Inflammatory macrophage treated with lipopolysaccharide for 4 hours (primary cell): ENCODE data around the gene GAB2.

Source experiments
- DNase-seq: peaks from one replicate; pipeline ENCODE4 v3.0.0-alpha.2; 2020

GAB2 gene

DNA sequence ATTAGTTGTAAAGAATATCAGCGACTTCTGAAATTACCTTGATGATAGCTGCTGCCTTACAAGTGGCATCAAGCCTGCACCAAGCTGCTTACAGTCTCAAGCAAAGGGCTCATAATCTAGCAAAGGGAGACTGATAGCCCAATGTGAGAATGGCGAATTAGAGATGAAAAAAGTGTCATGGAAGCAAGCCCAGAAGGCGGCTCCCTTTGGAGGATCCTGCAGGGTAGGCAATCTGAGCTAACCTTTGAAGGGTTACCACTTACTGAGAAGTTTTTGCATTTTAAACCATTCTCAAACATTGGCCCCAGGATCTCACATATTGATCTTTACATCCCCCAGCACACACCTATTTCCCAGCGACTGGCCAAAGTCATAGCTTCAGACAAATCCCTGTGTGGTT, 18.5 kb downstream of the GAB2 start:
- DNase-seq, result no peak

DNA sequence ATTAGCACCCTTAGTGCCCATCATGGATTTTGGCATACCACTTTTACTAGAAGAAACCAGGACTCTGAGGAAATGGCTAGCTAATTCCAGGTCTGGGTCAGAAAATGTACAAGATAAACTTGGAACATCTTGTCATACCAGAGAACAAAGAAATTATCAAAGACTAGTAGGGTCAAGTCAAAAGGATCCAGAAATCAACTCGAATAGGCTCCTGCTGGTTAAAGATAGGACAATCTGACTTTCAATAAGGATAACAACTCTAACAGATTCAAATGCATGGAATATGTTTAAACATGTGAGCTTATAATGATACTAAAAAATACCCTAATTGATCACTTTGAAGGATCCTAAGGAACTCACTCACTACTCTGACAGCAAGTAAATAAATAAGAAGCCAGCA, 18.9 kb downstream of the GAB2 start:
- no peak for DNase-seq

DNA sequence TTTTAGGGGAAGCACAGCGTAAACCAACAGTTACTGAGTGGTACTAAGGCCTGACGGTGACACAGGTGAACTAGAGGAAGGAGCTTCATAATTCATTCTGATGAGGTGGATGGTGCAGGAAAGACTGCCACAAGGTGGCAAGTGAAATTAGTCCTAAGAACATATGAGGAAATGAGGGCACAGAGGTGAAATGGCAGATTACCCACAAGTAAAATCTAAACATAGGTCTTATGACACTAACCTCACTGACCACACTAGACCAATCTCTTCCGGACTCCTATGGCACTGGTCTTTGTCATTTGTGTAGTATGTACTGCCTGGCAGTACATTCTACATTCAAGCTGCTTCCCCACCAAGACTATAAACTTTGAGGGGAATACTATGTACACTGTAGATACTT, 20.2 kb downstream of the GAB2 start:
- DNase-seq, result peak; percentile 56

DNA sequence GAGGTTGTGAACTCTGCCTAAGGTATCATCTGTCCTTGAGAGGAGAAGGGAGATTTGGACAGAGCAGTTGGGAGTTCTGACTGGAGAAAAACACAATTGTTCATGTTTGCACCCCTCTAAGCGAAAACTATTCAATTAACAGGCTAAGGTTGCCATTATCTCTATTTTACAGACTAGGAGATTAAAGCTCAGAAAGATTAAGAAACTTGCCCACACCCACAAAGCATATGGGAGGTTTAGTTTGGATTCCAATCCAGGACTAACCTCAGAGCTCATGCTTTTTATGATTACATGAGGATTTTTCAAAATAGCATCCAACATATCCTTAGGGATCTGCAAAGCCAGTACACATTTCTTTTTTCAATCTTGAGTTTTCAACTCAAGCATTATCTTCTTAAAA, 22.0 kb downstream of the GAB2 start:
- DNase-seq, result no peak

DNA sequence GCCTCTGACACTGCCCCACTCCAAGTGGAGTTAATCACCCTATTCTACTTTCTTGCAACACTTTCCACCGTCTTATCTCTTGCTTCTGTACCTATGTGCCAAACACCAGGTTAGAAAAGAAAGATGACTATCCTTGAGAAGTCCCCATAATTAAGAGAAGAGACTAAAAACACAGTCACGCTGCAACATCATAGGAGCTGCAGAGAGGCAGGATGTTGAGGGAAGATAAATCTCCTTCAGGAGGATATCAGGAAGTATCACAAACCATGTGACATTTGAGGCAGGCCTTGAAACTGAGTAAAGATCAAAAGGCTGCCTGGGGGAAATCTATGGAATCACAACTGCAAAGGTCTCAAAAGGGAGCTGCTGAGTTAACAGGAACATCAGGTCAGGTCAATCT, 24.8 kb downstream of the GAB2 start:
- no peak for DNase-seq

DNA sequence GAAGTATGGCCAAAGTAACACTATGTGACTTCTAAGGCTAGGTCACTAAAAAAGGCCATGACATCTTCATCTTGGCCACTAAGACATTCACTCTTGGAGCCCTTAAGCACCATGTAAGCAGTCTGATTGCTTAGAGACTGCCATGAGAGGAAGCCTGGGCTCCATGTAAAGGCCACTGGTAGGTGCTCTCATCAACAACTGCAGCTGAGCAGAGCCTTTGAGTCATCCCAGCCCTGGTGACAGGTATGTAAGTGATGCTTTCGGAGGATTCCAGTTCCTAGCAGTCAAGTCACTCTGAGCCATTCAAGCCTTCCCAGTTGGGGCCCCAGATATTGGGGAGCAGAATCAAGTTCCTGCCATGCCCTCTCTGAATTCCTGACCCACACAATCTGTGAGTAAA, 26.2 kb downstream of the GAB2 start:
- no peak for DNase-seq

DNA sequence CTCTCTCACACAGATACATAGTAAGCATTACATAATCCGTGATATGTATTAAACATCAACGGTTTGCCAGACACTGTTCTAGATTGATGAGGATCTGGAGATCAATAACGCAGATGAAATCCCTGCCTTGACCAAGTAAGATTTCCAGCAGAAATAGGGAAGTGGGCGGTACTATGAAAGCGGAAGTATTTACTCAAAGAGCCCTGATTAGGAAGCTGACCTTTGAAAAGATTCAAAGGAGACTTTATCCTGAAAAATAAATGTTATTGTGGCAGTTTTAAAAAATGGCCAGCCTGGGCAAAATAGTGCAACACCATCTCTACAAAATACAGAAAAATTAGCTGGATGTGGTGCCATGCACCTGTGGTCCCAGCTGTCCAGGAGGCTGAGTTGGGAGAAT, 26.8 kb downstream of the GAB2 start:
- peak; percentile 78 for DNase-seq

DNA sequence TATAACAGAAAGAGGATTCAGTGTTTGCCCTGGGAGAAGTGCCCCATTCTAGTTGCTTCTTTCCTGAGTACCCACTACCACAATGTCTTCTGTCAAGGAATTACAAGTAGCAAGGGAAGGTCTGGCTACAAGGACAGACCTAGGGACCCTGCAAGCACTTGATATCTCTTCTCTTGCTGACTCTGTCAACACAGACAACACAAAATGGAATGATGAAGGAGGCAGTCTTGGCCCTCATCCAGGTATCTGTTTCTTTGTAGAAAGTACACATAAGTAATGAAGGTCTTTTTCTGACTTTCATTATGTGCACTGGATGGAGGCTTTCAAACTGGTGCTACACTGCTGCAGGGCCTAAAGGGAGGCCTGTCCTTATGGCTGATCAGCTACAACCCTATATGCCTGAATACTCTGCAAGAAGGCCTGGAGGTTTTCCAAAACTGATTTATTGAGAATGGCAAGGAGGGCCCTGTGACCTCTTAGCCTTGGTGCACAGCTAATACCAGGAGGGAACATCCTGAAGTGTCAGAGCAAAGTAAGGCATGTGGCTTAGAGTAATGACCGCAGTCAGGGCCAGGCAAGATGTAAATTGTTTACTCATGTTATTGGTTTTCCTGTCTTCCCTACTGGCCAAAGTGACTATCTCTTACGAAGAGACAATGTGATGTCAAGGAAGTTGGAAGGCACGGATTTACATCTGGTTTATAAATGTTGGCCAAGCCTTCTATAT, 31.2 kb downstream of the GAB2 start:
- DNase-seq, result no peak

DNA sequence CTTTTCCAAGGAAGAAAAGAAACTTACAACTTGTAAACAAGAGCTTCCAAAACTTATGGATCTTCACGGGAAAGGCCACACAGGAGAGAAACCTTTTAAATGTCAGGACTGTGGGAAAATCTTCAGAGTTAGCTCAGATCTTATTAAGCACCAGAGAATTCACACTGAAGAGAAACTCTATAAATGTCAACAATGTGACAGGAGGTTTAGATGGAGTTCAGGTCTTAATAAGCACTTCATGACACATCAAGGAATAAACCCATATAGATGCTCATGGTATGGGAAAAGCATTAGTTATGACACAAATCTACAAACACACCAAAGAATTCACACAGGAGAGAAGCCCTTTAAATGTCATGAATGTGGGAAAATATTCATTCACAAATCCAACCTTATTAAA, 32.4 kb downstream of the GAB2 start:
- no peak for DNase-seq

DNA sequence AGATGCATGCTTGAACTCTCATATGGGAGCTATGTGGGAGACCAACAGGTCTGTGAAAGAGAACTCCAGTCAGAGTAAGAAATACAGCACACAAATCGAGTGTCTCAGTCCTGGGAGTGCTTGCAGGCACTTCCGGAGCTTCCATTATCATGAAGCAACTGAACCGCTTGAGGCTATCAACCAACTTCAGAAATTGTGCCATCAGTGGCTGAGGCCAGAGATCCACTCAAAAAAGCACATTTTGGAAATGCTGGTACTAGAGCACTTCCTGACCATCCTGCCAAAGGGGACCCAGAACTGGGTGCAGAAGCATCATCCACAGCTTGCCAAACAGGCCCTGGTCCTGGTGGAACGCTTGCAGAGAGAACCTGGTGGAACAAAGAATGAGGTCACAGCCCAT, 33.4 kb downstream of the GAB2 start:
- DNase-seq, result no peak

DNA sequence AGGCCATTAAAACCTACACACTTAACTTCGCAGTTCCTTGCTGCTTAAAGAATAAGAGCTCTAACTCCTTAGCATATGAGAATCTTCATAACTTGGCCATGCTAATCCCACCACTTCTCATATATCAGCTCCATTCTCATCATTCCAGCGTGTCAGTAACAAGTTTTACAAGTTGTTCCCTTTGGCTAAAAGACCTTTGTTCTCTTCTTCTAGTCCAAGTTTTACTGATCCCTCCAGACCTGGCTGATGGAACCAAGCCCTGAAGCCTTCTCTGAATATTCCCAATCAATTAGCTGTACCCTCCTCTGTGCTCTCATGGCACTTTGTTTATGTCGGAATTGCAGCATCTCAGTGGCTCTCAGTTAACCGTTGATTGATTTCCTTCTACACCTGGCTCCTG, 35.8 kb downstream of the GAB2 start:
- no peak for DNase-seq

DNA sequence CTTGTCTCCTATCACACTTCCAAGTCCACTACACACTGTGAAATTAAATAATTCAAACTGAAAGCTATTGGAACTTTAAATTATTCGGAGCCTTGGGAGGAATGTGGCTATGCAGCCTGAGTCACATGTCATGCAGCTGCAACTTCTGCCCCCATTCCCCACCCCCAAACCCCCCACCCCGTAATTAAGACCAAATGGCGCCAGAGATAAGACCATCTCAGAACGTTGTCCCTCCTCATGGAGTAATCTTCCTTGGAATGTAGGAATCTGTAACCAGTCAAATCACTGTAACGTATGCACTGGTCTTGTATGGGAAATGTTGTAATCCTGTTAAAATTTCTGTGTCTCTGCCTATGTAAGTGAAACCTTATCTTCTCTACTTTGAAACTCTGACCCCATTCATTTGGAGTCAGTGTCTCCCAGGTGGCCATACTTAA, 37.0 kb downstream of the GAB2 start:
- DNase-seq, result no peak

DNA sequence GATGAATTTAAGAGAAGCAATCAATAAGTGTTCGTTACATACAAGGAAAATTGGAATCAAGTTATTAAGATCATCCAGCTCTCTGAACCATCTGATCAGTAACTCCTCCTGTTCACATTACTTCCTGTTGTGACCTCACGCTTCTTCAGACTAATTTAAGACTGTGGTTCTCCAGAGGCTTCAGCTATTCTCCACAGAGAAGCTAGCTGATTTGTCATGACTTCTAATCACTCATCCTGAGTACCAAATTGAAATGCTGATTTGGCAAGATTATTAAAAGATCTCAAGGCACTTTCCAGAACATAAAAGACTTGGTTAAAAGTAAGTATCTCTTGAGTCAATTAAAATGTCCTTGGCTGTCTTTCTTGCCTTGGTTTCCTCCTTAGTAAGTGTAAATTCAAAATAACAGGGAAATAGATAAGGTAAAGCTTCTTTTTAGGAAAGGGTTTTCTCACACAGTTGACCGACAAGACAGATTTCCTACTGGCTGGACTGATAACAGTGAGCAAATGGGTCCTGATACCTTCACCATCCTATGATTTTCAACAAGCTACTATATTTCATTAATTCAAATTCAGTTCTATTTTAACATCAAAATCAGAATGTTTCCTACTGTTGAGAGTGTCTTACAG, 38.5 kb downstream of the GAB2 start:
- peak; percentile 57 for DNase-seq

DNA sequence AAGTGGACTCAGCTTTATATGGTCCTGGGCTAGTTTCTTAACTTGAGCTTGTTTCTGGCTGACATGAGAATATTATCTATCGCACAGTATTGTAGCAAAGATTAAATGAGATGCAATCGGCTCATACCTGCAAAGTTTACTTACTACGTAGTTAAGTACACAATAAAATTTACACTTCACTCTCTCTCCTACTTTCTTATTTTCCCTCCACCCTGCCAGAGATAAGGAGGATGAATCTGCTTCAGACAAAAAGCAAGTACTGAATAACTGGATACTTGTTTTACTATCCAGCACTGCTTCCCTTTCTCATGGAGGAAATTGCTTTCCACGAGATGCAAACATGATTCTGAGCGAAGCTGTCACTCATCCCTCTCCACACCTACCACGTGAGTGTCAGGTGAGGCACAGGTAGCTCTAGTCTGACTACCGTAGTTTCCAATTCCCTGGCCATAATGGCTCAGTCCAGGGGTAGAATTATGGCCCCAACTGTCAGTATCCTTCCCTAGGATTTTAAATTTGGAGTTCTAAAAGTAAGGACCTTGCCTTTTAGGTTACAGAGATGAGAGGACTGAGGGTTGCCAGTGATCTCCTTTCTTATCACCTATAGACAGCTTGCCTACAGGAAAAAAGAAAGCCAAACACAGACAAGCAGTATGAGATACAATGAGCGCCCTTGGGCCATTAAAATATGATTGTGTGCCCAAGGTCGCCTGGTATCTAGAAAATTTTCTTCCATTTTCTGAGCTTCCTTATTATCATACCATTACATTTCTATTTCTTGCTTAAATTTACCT, 39.8 kb downstream of the GAB2 start:
- no peak for DNase-seq

DNA sequence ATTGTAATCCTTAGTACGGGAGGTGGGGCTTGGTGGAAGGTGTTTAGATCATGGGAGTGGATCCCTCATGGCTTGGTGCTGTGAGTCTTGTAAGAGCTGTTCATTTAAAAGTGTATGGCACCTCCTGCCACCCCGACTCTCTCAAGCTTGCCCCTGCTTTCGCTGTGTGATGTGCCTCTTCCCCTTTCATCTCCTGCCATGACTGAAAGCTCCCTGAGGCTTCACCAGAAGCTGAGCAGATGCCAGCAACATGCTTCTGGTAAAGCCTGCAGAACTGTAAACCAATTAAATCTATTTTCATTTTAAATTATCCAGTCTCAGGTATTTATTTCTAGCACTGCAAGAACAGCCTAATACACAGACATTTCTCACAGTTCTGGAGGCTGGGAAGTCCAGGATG, 40.8 kb downstream of the GAB2 start:
- no peak for DNase-seq

DNA sequence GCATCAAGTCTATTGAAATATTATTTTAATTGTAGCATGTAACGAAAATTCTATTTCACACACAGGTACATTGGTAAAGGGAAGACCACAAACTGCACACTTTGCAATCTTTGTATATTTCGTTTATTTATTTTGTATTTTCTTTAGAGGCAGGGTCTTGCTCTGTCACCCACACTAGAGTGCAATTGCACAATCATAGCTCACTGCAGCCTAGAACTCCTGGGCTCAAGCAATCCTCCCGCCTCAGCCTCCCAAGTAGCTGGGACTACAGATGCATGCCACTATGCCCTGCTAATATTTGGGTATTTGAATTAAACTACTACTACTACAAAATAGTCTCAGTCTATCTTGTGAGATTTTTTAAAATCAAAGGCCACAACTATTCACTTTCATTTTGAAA, 42.7 kb downstream of the GAB2 start:
- no peak for DNase-seq

DNA sequence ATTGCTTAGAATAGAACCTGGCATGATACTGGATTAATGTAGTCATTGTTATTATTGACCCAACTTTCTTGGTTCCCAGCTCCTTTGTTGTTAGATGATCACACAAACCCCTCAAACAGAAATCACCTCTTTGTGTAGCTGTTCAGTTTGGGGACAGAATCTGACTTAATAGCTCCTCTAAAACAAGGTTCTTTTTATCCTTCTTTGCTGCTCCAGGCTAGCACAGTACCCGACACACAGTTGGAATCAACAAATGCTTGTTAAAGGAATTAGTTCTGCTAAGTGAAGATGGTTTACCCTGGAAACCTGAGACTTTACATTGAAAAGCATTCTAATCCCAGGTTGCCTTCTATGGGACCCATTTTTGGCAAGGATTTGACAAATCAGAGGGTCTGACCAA, 43.9 kb downstream of the GAB2 start:
- no peak for DNase-seq

DNA sequence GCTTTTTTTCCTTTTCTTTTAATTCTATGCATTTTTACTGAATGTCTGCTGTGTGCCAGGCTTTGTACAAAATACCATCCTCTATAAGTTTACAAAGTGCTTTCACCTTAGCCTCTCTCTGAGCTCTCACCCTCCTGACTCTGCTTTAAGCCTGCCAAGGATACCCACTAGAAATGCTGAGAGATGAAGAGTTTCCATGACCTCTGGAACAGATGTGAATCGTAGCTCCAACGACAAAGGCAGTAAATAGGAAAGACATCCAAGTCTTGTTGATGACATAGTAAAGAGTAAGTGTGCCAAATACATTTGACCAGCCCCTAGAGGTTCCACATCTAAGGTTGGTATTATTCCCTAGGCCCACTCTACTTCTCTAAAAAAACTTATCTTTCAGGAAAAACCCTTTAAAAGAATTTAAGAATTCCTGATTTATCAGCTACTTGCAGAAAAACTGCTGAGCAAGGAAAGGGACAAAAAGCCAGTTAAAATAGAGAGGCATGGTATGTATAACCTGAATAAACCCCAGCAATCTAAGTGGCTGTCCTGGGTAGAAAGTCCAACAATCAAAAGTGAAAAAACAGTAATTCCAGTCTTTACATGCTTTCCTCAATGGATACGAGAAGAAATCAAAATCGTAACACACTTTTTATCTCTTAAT, 45.4 kb downstream of the GAB2 start:
- DNase-seq, result no peak

DNA sequence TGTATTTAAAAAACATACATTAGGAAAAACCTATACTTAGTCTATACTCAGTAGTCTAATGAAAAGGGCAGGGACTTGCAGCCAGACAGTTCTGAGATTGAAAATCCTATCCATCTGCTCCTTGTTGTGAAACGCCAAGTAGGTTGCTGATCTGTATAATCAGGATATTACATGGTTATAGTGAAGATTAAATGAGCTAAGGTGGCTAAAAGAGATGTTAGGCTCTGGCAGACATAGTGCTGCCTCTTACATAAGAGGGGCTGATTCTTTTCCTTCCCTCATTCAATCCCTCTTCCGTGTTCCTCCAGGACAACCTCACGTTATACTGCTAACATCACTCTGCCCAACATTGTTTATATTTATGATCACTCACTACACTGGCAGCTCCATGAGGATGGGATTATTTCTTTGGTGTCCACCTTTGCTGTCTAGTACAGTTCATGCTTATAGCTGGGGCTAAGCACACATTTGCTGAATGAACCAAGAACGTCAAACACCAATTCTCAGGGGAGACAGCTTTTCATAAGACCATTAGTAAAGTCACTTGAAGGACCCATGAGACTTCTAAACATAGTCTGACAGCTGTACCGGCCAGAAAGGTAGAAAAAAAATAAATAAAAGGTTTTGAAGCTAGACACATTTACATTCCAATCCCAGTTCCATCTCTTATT, 46.3 kb downstream of the GAB2 start:
- no peak for DNase-seq

DNA sequence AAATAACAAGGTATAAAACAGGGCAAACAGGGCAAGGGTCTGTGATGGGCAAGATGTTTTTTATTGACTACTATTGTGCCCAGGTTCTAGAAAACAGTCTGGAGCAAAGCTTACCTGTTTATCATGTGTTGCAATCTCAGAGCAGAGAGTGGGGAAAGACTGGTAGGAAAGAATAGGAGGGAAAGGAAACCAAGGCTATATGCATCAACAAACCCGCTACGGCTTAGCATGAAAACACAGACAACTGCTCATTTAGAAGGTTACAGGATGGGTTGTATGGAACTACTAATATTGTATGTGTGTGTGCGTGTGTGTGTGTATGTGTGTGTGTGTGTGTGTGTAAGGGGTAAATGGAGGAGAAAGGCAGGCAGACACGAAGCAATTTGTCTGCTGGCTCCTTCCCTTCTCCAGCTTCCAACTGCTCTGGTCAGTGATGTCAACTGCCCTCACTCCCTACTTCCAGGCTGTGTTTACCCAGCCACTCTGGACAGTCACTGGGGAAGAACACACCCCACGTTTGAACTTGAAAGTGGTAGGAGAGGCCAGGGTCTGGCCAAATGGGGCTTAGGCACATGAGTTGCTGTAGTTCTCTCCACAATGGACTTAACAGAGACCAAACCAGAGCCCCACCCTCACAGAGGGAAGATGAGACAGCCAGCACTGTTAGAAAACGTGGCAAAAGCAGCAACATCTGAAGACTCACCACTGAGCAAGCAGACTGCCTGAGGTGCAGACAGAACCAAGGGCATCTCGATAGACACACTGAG, 47.0 kb downstream of the GAB2 start:
- no peak for DNase-seq

DNA sequence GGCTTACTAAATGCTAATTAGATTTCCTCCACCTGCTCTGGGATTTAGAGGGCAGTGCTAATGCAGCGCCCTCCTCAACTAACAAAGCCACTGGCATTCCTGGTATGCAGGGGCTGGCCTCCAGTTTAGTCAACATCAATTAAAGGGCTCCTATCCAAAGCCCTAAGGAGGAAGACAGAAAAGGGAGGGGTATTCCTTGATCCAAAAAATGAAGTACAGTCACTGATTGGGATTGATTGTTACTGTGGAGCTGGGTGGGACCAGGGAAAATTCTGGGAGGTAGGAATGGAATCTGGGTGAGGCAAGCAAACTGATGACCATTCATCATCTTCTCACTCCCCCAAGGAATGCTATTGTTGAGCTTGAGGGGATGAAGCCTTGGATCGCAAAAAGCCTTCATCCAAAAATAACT, 52.2 kb downstream of the GAB2 start:
- no peak for DNase-seq

DNA sequence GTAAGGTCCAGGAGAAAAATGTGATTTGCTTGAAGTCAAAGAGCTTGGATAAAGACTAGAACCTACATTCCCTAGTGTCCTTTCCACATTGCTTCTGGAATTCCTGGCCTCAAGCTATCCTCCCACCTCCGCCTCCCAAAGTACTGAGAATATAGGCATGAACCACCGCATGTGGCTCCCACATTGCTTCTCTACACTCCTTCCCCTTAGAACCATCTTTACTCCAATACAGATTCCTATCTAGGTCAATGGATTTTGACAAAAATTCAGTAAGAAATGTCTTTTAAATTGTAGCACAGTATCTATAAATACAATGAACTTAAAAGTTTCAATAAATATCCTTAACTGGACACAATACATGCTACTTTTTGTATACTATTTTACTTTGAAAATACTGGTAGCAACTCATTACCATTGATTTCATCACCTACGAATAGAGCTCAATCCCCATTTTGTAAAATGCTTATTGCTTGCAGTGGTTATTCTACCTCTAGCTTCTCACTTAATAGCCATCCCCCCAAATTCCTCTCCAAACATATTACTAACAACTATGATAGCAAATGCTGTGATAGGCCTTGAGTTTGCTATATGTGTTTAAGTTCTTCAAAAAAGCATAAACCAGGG, 53.4 kb downstream of the GAB2 start:
- DNase-seq, result no peak
